BJ (cell line): ENCODE results near the gene SLC4A5. TPM values are rescaled to one million over a fixed set of nuclear protein-coding genes. Genes with fewer than 3 reads are reported as not detected.

Source experiments
- CTCF ChIA-PET: fragments of 350-600 bp; formaldehyde crosslinking; extraction: SDS; loops from one replicate; lab custom pipeline; 2021; ENCODE audit warnings: antibody characterized with exemption, inconsistent platforms; lab: Yijun Ruan, JAX
- POLR2A ChIA-PET: fragments of 300-600 bp; sonication (Branson Sonifier 250); formaldehyde crosslinking; extraction: SDS; loops from one replicate; lab custom pipeline; 2021; ENCODE audit warnings: antibody characterized with exemption; lab: Charles Lee
- DNase-seq: peaks from one replicate; pipeline ENCODE4 v3.0.0-alpha.2; 2011; ENCODE audit warnings: low read depth
- H3K27me3 ChIP-seq: 2 replicates; pipeline ENCODE4 v1.6.0; 2011; ENCODE audit warnings: low read length; ENCODE audit not compliant: control insufficient read depth, insufficient read depth
- H3K36me3 ChIP-seq: 2 replicates; pipeline ENCODE4 v1.5.1; 2011; ENCODE audit warnings: low read length; ENCODE audit not compliant: control insufficient read depth, insufficient read depth
- H3K4me3 ChIP-seq: 2 replicates; pipeline ENCODE4 v1.5.1; 2011; ENCODE audit warnings: low read depth, mild to moderate bottlenecking, control low read depth, low read length
- CTCF ChIP-seq: IDR thresholded peaks from 2 replicates; pipeline ENCODE4 v1.5.1; 2011; ENCODE audit warnings: low read depth, mild to moderate bottlenecking, control low read depth, inconsistent platforms, low read length, moderate library complexity; ENCODE audit not compliant: insufficient read depth
- polyA plus RNA-seq: library from polyadenylated mRNA; depleted of rRNA; stranded (reverse); fragments of >200 nt; gene quantifications from 2 replicates; pipeline ENCODE4 v1.2.3, GENCODE V29; 2011

The SLC4A5 gene
- polyA plus RNA-seq, 1 experiment = 0.07 TPM

GRCh38 chr2:74307720-74308119 lies 35.5 kb downstream of the SLC4A5 start:
- POLR2A ChIA-PET = no interaction called here
- TF ChIP-seq CTCF = no peak
- no peaks in the 10 kb centered on the region for H3K36me3 ChIP-seq
- DNase-seq = no peak
- no peaks in the 10 kb centered on the region; the same call in 1 of the 2 replicates for H3K27me3 ChIP-seq
- CTCF ChIA-PET = no interaction called here
- H3K4me3 ChIP-seq = no peak overlapping the region

GRCh38 chr2:74304332-74305148 lies 38.7 kb downstream of the SLC4A5 start:
- H3K27me3 ChIP-seq = no peaks in the 10 kb centered on the region
- CTCF ChIA-PET = interaction anchor here (1.5 kb wide), 1 partner anchor 30 kb away, joined by 4 read pairs; no protein-coding TSS in a partner anchor
- no peaks in the 10 kb centered on the region; the same call in 1 of the 2 replicates for H3K36me3 ChIP-seq
- no peak for TF ChIP-seq CTCF
- DNase-seq = no peak
- H3K4me3 ChIP-seq = no peak overlapping the region
- POLR2A ChIA-PET = no interaction called here

GRCh38 chr2:74302865-74303264 lies 40.4 kb downstream of the SLC4A5 start:
- ChIA-PET CTCF (no interaction called here), POLR2A (no interaction called here)
- Histone ChIP-seq H3K36me3 (no peaks in the 10 kb centered on the region; the same call in 1 of the 2 replicates), H3K4me3 (no peak overlapping the region), H3K27me3 (no peaks in the 10 kb centered on the region)
- no peak for TF ChIP-seq CTCF
- no peak for DNase-seq

GRCh38 chr2:74301262-74301661 lies 42.0 kb downstream of the SLC4A5 start:
- no peak for DNase-seq
- ChIA-PET CTCF (interaction anchor here (1.2 to 1.3 kb wide), 2 partner anchors 34 to 52 kb away, joined by 4 to 5 read pairs; no protein-coding TSS in a partner anchor), POLR2A (no interaction called here)
- TF ChIP-seq CTCF = no peak
- H3K27me3 ChIP-seq = no peaks in the 10 kb centered on the region
- H3K36me3 ChIP-seq = no peaks in the 10 kb centered on the region; the same call in 1 of the 2 replicates
- no peak overlapping the region for H3K4me3 ChIP-seq

GRCh38 chr2:74300506-74300905 lies 42.7 kb downstream of the SLC4A5 start:
- ChIA-PET POLR2A (no interaction called here), CTCF (interaction anchor here (1.2 to 1.3 kb wide), 2 partner anchors 34 to 51 kb away, joined by 4 to 5 read pairs; no protein-coding TSS in a partner anchor)
- Histone ChIP-seq H3K27me3 (no peaks in the 10 kb centered on the region), H3K36me3 (no peaks in the 10 kb centered on the region; the same call in 1 of the 2 replicates), H3K4me3 (no peak overlapping the region)
- no peak for TF ChIP-seq CTCF
- no peak for DNase-seq
